ENCODE data around the gene UNC13B. TPM values are rescaled to one million over a fixed set of nuclear protein-coding genes. Genes with fewer than 3 reads are reported as not detected.
A peak's percentile ranks its signal among the peaks of the same experiment; 100 is the strongest.

UNC13B gene
- total and polyA plus RNA-seq, 4 donors = 8.0 to 33.7 (median 30.3) TPM

GRCh38 chr9:35335164-35335563 lies 173.4 kb downstream of the UNC13B start:
- Histone ChIP-seq H3K4me1 (ENCODE audit: control insufficient read depth in 1 of 2, insufficient read depth in 2 of 2, low read length in 2 of 2) (peaks cover 0 to 2% of the 10 kb centered on the region in 2 donors), H3K36me3 (ENCODE audit: control insufficient read depth in 1 of 2, insufficient read depth in 2 of 2, low read length in 1 of 2) (peaks cover 0 to 2% of the 10 kb centered on the region in 2 donors), H3K27me3 (ENCODE audit: control insufficient read depth in 1 of 2, insufficient read depth in 2 of 2, low read length in 1 of 2) (no peaks in the 10 kb centered on the region), H3K27ac (ENCODE audit: low read depth in 1 of 2, low read length in 2 of 2) (no peak overlapping the region), H3K4me3 (ENCODE audit: low read length in 2 of 2) (no peak overlapping the region), H3K9me3 (ENCODE audit: control insufficient read depth, low read length) (no peaks in the 10 kb centered on the region)
- ATAC-seq (ENCODE audit: low FRiP score) (no peak), DNase-seq (no peak)
- intact Hi-C loops (cut with DNase I) = no loop called here

- 97% methylated on average over 2 of the region's 2 CpGs for WGBS, 2 donors
- no peak overlapping the region for H3K4me3 ChIP-seq (ENCODE audit: low read length in 2 of 2)
- no peak overlapping the region for H3K27ac ChIP-seq (ENCODE audit: low read depth in 1 of 2, low read length in 2 of 2)
- DNase-seq = no peak
- no peak for ATAC-seq (ENCODE audit: low FRiP score)
- H3K27me3 ChIP-seq (ENCODE audit: control insufficient read depth in 1 of 2, insufficient read depth in 2 of 2, low read length in 1 of 2) = no peaks in the 10 kb centered on the region
- H3K4me1 ChIP-seq (ENCODE audit: control insufficient read depth in 1 of 2, insufficient read depth in 2 of 2, low read length in 2 of 2) = peaks cover 0 to 13% of the 10 kb centered on the region in 2 donors
- intact Hi-C loops (cut with DNase I) = no loop called here
- H3K9me3 ChIP-seq (ENCODE audit: control insufficient read depth, low read length) = no peaks in the 10 kb centered on the region
- H3K36me3 ChIP-seq (ENCODE audit: control insufficient read depth in 1 of 2, insufficient read depth in 2 of 2, low read length in 1 of 2) = peaks cover 0 to 2% of the 10 kb centered on the region in 2 donors
These were observed 176.3 kb downstream of the UNC13B start for GRCh38 chr9:35338086-35338485.

- H3K36me3 ChIP-seq (ENCODE audit: control insufficient read depth in 1 of 2, insufficient read depth in 2 of 2, low read length in 1 of 2) = peaks cover 0 to 2% of the 10 kb centered on the region in 2 donors
- 96 to 97% methylated on average over 6 of the region's 6 CpGs for WGBS, 2 donors
- H3K4me3 ChIP-seq (ENCODE audit: low read length in 2 of 2) = no peak overlapping the region
- H3K9me3 ChIP-seq (ENCODE audit: control insufficient read depth, low read length) = no peaks in the 10 kb centered on the region
- DNase-seq (no peak), ATAC-seq (ENCODE audit: low FRiP score) (no peak)
- H3K27me3 ChIP-seq (ENCODE audit: control insufficient read depth in 1 of 2, insufficient read depth in 2 of 2, low read length in 1 of 2) = no peaks in the 10 kb centered on the region
- peaks cover 0 to 13% of the 10 kb centered on the region in 2 donors for H3K4me1 ChIP-seq (ENCODE audit: control insufficient read depth in 1 of 2, insufficient read depth in 2 of 2, low read length in 2 of 2)
- intact Hi-C loops (cut with DNase I) = no loop called here
- no peak overlapping the region for H3K27ac ChIP-seq (ENCODE audit: low read depth in 1 of 2, low read length in 2 of 2)
These were observed 176.9 kb downstream of the UNC13B start for GRCh38 chr9:35338561-35339274.

GRCh38 chr9:35340046-35340445 lies 178.2 kb downstream of the UNC13B start:
- no peak for ATAC-seq (ENCODE audit: low FRiP score)
- Histone ChIP-seq H3K4me1 (ENCODE audit: control insufficient read depth in 1 of 2, insufficient read depth in 2 of 2, low read length in 2 of 2) (peaks cover 0 to 14% of the 10 kb centered on the region in 2 donors), H3K27ac (ENCODE audit: low read depth in 1 of 2, low read length in 2 of 2) (peak overlapping the region in 1 of 2 donors; percentile 82), H3K27me3 (ENCODE audit: control insufficient read depth in 1 of 2, insufficient read depth in 2 of 2, low read length in 1 of 2) (no peaks in the 10 kb centered on the region), H3K4me3 (ENCODE audit: low read length in 2 of 2) (no peak overlapping the region), H3K9me3 (ENCODE audit: control insufficient read depth, low read length) (no peaks in the 10 kb centered on the region), H3K36me3 (ENCODE audit: control insufficient read depth in 1 of 2, insufficient read depth in 2 of 2, low read length in 1 of 2) (peaks cover 0 to 2% of the 10 kb centered on the region in 2 donors)
- 0 to 8% methylated on average over 1 of the region's 1 CpG for WGBS, 2 donors
- intact Hi-C loops (cut with DNase I) = no loop called here
- no peak for DNase-seq

- H3K36me3 ChIP-seq (ENCODE audit: control insufficient read depth in 1 of 2, insufficient read depth in 2 of 2, low read length in 1 of 2) = no peaks in the 10 kb centered on the region
- peak overlapping the region; percentile 53 to 78 for H3K27ac ChIP-seq (ENCODE audit: low read depth in 1 of 2, low read length in 2 of 2)
- DNase-seq (no peak), ATAC-seq (ENCODE audit: low FRiP score) (peak; percentile 23)
- peaks cover 0 to 14% of the 10 kb centered on the region in 2 donors for H3K4me1 ChIP-seq (ENCODE audit: control insufficient read depth in 1 of 2, insufficient read depth in 2 of 2, low read length in 2 of 2)
- 74 to 76% methylated on average over 2 of the region's 2 CpGs for WGBS, 2 donors
- H3K27me3 ChIP-seq (ENCODE audit: control insufficient read depth in 1 of 2, insufficient read depth in 2 of 2, low read length in 1 of 2) = no peaks in the 10 kb centered on the region
- H3K9me3 ChIP-seq (ENCODE audit: control insufficient read depth, low read length) = no peaks in the 10 kb centered on the region
- H3K4me3 ChIP-seq (ENCODE audit: low read length in 2 of 2) = no peak overlapping the region
- intact Hi-C loops (cut with DNase I) = no loop called here
These were observed 179.2 kb downstream of the UNC13B start for GRCh38 chr9:35341021-35341420.

- Histone ChIP-seq H3K4me1 (ENCODE audit: control insufficient read depth in 1 of 2, insufficient read depth in 2 of 2, low read length in 2 of 2) (peaks cover 0 to 14% of the 10 kb centered on the region in 2 donors), H3K4me3 (ENCODE audit: low read length in 2 of 2) (peak overlapping the region in 1 of 2 donors; percentile 46), H3K27ac (ENCODE audit: low read depth in 1 of 2, low read length in 2 of 2) (peak overlapping the region in 1 of 2 donors; percentile 78), H3K27me3 (ENCODE audit: control insufficient read depth in 1 of 2, insufficient read depth in 2 of 2, low read length in 1 of 2) (no peaks in the 10 kb centered on the region), H3K36me3 (ENCODE audit: control insufficient read depth in 1 of 2, insufficient read depth in 2 of 2, low read length in 1 of 2) (no peaks in the 10 kb centered on the region), H3K9me3 (ENCODE audit: control insufficient read depth, low read length) (no peaks in the 10 kb centered on the region)
- DNase-seq (peak; percentile 81 to 88), ATAC-seq (ENCODE audit: low FRiP score) (peak; percentile 86)
- WGBS, 2 donors = 0 to 2% methylated on average over 5 of the region's 5 CpGs
- intact Hi-C loops (cut with DNase I) = no loop called here
These were observed 179.8 kb downstream of the UNC13B start for GRCh38 chr9:35341585-35341984.

GRCh38 chr9:35342221-35342958 lies 180.6 kb downstream of the UNC13B start:
- no peak overlapping the region for H3K27ac ChIP-seq (ENCODE audit: low read depth in 1 of 2, low read length in 2 of 2)
- ATAC-seq (ENCODE audit: low FRiP score) = no peak
- H3K4me1 ChIP-seq (ENCODE audit: control insufficient read depth in 1 of 2, insufficient read depth in 2 of 2, low read length in 2 of 2) = peaks cover 0 to 14% of the 10 kb centered on the region in 2 donors

GRCh38 chr9:35348109-35348508 lies 186.3 kb downstream of the UNC13B start:
- whole genome bisulfite sequencing, 2 donors = 72 to 74% methylated on average over 5 of the region's 5 CpGs
- H3K4me3 ChIP-seq (ENCODE audit: low read length in 2 of 2) = no peak overlapping the region
- H3K27me3 ChIP-seq (ENCODE audit: control insufficient read depth in 1 of 2, insufficient read depth in 2 of 2, low read length in 1 of 2) = no peaks in the 10 kb centered on the region
- no peaks in the 10 kb centered on the region for H3K36me3 ChIP-seq (ENCODE audit: control insufficient read depth in 1 of 2, insufficient read depth in 2 of 2, low read length in 1 of 2)
- no peak overlapping the region for H3K27ac ChIP-seq (ENCODE audit: low read depth in 1 of 2, low read length in 2 of 2)
- ATAC-seq (ENCODE audit: low FRiP score) = no peak
- DNase-seq = no peak
- intact Hi-C loops (cut with DNase I) = no loop called here
- H3K9me3 ChIP-seq (ENCODE audit: control insufficient read depth, low read length) = no peaks in the 10 kb centered on the region
- H3K4me1 ChIP-seq (ENCODE audit: control insufficient read depth in 1 of 2, insufficient read depth in 2 of 2, low read length in 2 of 2) = peaks cover 0 to 5% of the 10 kb centered on the region in 2 donors

More at GRCh38 chr9:35342221-35342958, 180.6 kb downstream of the UNC13B start:
- no peak for DNase-seq
- intact Hi-C loops (cut with DNase I) = no loop called here
- WGBS, 2 donors = 68 to 74% methylated on average over 4 of the region's 4 CpGs
- Histone ChIP-seq H3K36me3 (ENCODE audit: control insufficient read depth in 1 of 2, insufficient read depth in 2 of 2, low read length in 1 of 2) (no peaks in the 10 kb centered on the region), H3K9me3 (ENCODE audit: control insufficient read depth, low read length) (no peaks in the 10 kb centered on the region), H3K27me3 (ENCODE audit: control insufficient read depth in 1 of 2, insufficient read depth in 2 of 2, low read length in 1 of 2) (no peaks in the 10 kb centered on the region), H3K4me3 (ENCODE audit: low read length in 2 of 2) (peak overlapping the region in 1 of 2 donors; percentile 9)

Data from aorta (tissue), 5 donors.